ENCODE measurements around the gene SCAPER. TPM values are rescaled to one million over a fixed set of nuclear protein-coding genes. Genes with fewer than 3 reads are reported as not detected.
"Not testable (repeated sequence)": the region's sequence is repeated elsewhere in the genome, so short reads cannot be mapped to it uniquely, and the experiment has no call there.

Gene SCAPER
- total RNA-seq, 2 donors from 2014 or later: 27.9 to 32.1 TPM

DNA sequence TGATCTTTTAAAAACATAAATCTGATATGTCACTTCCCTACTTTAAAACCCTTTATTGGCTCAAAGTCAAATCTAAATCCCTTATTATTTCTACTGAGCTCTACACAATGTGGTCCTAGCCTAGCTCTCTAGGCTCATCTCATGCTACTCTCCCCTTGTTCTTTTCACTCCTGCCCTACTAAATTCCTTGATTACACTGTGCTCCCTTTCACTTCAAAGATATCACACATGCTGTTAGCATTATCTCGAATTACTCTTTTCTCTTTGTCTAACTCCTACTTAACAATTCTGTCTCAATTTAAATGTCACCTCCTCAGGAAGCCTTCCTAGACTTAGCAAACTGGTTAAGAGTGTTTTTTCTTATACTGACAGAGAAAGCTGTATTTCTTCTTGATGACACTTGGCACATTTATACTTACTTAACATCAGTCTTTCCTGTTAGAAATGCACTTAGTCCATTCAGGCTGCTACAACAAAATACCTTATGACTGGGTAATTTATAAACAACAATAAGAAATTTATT is 102.0 kb downstream of the SCAPER start:
- no peak for DNase-seq (ENCODE audit: low spot score)
- intact Hi-C loops (cut with DNase I): no loop called here

DNA sequence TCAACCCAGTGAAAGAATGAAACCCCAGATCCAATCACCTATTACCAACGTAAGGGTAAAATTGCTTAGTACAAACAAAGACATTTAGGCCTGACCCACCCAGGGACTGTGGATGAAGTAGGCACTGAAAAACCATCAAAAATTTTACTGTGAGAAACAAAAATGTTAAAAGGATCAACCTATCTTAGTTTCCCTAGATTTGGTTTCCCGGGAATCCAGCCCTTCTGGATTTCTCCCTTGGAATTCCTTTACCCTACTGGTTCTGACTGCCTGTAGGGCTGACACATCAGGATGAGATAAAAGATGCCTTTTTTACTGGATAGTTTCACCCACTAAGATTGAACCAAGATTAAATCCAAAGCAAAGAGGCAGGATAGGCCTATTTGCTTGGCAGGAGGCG is 102.7 kb downstream of the SCAPER start:
- DNase-seq (ENCODE audit: low spot score): no peak
- intact Hi-C loops (cut with DNase I): no loop called here

DNA sequence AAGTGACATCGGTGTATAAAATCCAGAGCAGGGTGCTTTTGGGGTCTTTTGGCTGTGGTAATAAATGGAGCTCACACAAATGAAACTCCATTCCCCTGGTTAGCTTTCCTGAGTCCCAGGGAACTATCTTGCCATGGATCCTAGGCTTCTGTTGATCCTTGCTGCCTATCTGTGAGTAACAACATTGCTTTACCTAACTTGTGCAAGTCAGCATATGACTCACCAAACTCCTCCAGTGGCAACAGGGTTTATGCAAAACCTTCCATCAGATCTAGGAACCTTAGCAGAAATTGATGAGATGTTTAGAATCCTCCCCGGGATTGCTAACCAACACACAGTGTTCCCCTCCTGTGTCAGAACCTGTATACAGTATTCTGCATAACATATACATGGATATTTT is 105.4 kb downstream of the SCAPER start:
- intact Hi-C loops (cut with DNase I): no loop called here
- no peak for DNase-seq (ENCODE audit: low spot score)

DNA sequence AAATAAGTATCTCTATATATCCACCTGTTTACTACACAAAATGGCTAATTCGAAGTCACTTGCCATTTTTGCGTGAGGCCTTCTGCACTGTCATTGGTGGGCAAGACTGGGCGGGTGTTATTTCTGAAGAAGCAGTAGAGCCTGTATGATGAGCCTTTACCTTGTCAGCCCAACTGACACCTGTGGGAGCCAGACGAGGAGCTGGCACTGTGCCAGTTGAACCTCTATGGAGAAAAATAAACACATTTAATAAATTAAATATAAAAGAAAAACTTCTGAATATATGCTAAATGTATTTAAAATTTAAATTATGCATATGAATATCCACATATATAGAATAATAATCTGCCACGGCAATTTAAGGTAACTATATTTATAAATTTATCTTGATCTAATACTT is 109.9 kb downstream of the SCAPER start:
- intact Hi-C loops (cut with DNase I): no loop called here
- no peak for DNase-seq (ENCODE audit: low spot score)

DNA sequence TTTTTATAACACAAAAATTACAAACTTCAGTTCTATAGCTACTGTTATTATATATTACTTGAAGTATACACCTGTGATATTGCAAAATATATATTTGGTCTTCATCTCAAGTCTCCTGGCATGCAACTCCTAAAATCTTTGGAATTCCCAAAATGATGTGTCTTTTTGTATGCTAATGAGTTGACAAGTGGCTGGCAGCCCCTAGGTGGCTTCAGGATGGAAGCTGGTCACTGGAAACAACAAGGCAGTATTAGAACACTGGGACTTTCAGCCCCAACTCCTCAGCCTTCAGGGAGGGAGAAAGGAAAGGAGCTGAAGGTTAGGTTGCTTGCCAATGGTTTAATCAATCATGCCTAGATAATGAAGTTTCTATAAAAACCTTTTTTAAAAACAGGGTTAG is 112.0 kb downstream of the SCAPER start:
- intact Hi-C loops (cut with DNase I): no loop called here
- no peak for DNase-seq (ENCODE audit: low spot score)

DNA sequence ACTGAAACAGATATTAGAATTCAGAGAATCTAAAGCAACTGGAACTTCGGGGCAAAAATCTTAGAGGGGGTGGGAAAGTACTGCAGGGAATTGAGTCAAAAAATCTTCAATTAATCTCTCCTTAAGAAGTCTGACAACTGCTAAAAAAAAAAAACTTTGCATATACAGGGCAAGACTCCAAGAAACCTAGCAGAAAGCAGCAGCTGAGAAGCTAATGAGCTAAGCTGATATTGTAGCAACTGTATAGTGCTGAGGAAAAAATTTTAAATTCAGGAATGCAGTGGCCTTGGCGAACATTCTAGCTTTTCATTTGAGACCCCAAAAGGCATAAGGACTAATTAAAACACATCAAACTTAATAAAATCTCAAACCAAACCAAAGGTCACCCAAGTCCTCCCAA is 113.6 kb downstream of the SCAPER start:
- intact Hi-C loops (cut with DNase I): no loop called here
- DNase-seq (ENCODE audit: low spot score): no peak

DNA sequence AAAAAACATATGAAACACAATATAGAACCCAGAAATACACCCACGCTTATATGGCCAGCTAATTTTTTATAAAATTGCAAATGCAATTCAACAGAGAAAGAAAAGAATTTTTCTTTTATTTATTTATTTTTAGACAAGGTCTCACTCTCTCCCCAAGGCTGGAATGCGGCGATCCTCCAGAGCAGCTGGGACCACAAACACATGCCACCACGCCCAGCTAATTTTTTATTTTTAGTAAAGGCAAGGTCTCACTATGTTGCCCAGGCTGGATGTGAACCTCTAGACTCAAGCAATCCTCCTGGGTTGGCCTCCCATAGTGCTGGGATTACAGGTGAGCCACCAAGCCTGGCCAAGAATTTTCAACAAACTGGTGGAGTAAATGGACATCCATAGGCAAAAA is 117.9 kb downstream of the SCAPER start:
- DNase-seq (ENCODE audit: low spot score): no peak
- intact Hi-C loops (cut with DNase I): no loop called here

DNA sequence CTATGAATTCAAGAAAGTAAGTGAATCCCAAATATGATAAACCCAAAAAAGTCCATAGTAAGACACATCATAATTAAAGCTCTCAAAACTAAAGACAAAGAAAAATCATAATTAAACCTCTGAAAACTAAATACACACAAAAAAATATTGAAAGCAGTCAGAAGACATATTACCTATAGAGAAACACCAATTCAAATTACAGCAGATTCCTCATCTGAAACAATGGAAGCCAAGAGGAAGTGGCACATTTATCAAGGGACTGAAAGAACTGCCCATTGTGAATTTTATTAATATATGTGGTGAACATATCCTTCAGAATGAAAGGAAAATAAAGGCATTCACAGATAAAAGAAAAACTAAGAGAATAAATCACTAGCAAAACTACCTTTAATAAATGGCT is 128.2 kb downstream of the SCAPER start:
- intact Hi-C loops (cut with DNase I): no loop called here
- no peak for DNase-seq (ENCODE audit: low spot score)

DNA sequence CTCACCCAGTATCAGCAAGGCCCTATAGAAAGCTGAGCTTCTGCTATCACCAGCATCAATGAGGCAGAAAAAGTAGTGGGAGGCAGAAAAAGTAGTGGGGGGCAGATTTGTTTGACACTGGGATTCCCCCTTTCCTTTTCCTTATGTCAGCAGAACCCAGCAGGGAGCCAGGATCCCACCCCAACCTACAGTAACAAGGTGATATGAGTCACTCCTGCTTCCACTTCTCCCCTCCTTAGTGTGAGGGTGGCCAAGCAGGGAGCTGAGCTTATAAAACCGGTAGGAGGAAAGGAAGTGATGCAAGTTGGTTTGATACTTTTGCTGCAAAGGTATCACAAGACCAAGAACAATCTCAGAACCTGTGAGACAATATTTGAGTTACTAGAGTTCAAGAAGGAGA is 128.7 kb downstream of the SCAPER start:
- no peak for DNase-seq (ENCODE audit: low spot score)
- intact Hi-C loops (cut with DNase I): no loop called here

DNA sequence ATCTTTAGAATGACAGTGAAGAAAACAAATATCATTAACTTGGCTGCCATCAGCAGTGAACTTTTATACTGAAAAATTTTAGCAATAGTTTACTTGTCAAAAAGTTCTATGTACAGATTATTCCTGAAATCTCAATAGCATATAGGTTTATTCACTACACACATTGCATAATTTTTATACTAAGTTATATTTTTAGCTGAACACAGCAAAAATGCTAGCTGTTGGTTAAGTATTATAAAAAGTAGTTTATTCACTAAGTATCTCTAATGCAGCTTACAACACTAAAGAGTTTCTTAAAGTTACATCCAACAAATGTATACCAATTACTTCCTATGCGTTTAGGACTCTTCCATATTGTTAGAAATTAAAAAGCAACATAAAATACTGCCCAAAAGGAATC is 131.9 kb downstream of the SCAPER start:
- no peak for DNase-seq (ENCODE audit: low spot score)
- intact Hi-C loops (cut with DNase I): no loop called here

DNA sequence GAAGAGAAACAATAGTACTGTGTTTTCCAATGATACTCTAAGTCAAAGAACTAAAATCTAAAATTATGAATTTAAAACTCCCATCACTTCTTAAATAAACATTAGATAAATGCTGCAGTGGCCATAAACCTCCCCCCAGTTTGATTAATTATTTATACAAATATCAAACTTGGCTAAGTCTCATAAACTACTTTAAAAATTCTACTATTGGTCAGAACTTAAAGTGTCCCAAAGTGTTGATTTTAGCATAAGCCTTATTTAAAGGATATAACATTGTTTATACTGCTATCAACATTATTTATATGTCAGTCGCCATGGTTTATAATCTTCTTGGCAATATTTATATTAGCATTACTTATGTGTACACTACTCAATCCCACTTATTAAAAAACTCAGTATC is 132.4 kb downstream of the SCAPER start:
- intact Hi-C loops (cut with DNase I): no loop called here
- no peak for DNase-seq (ENCODE audit: low spot score)

DNA sequence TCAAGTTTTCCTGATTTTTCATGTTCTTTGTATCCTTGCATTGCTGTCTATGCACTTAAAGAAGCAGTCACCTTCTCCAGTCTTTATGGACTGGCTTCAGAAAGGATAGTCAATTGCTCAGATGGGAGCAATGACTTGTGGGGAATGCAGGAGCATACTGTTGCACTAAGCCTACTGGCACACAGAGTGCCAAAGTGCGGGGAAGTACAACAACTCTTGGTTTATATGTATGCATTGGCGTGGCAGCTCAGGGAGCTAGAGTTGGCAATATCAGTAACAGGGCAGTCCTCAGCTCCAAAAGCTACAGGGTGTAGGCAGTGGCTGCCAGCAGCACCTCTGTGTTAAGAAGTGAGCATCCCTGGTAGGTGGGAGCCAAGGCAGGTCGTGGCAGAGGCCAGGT is 141.1 kb downstream of the SCAPER start:
- DNase-seq (ENCODE audit: low spot score): no peak
- intact Hi-C loops (cut with DNase I): no loop called here

DNA sequence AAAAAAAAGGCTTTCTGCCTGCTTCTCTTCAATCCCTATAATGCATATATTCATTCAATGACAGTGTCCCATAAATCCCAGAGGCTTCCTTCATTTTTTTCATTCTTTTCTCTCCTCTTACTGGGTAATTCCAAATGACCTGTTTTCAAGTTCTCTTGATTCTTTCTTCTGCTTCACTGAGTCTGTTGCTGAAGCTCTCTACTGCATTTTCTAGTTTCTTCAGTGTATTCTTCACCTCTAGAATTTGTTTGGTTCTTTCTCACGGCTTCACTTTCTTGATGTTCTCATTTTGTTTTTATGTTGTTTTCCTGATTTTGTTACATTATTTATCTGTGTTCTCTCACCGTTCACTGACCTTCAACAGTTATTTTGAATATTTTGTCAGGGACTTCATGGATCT is 141.6 kb downstream of the SCAPER start:
- no peak for DNase-seq (ENCODE audit: low spot score)
- intact Hi-C loops (cut with DNase I): no loop called here

DNA sequence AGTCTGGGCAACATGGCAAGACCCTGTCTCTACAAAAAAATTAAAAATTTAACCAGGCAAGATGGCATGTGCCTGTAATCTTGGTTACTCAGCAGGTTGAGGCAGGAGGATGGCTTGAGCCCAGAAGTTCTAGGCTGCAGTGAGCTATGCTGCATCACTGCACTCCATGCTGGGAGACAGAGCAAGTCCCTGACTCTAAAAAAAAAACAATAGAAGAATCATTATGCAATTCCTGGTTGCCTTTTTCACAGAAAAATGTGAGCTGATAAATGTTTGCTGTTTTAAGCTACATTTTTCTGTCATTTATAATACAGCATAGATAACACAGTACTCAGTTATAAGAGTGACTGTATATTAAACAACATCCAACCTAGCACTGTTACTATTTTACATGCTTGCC is 148.8 kb downstream of the SCAPER start:
- DNase-seq (ENCODE audit: low spot score): no peak
- intact Hi-C loops (cut with DNase I): no loop called here

DNA sequence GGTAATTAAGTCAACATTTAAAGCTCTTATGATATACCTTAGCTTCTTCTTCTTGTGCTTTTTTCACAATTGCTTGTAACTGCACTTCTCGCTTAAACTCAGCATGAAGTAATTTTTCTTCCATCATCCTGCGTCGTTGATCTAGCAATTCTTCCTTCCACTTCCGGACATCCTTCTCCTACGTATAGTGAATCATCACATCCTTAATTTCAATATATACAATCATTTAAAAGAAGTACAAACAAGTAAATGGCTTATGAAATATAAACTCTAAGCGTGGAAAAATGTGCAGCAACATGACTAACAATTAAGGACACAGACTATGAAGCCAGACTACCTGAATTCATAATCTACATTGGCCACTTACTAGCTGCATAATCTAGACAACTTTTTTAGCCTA is 151.4 kb downstream of the SCAPER start:
- DNase-seq (ENCODE audit: low spot score): no peak

DNA sequence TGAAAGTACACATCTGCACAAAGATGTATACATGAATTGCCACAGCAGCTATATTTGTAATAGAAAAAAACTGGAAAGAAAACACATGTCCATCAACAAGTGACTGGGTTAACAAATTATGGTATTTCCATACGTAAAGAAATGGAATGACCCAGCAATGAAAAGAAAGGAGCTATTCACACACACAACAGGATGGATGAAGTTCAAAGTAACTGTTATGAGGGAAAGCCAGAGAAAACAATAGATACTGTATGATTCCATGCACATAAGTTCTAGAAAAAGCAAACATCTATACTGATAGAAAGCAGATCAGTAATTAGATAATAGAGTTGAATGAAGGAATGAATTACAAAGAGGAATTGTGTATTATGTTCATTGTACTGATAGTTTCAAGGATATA is 152.0 kb downstream of the SCAPER start:
- intact Hi-C loops (cut with DNase I): no loop called here
- no peak for DNase-seq (ENCODE audit: low spot score)

More for the DNA sequence above, 151.4 kb downstream of the SCAPER start:
- intact Hi-C loops (cut with DNase I): no loop called here

DNA sequence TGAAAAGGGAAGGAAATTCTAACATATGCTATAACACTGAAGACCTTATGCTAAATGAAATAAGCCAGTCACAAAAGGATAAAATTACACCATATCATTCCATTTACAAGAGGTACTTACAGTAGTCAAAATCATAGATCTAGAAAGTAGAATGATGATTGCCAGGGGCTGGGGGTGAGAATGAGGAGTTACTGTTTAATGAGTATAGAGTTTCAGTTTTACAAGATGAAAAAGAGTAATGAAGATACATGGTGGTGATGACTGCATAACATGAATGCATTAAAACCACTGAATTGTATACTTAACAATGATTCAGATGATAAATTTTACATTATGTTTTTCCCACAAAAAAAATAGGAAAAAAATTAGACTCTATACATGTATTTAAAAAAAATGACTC is 152.6 kb downstream of the SCAPER start:
- DNase-seq (ENCODE audit: low spot score): no peak
- intact Hi-C loops (cut with DNase I): no loop called here

DNA sequence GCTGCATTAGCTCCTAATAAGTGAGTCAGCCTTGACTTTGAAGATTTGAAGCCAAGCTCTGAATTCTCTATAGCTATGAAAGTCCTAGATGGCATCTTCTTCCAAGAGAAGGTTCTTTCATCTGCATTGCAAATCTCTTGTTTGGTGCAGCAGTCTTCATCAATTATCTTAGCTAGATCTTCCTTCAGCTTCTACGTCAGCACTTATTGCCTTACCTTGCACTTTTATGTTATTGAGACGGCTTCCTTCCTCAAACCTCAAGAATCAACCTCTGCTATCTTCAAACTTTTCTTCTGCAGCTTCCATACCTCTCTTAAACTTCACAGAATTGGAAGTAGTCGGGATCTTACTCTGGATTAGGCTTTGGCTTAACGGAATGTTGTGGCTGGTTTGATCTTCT is 167.6 kb downstream of the SCAPER start:
- no peak for DNase-seq (ENCODE audit: low spot score)

DNA sequence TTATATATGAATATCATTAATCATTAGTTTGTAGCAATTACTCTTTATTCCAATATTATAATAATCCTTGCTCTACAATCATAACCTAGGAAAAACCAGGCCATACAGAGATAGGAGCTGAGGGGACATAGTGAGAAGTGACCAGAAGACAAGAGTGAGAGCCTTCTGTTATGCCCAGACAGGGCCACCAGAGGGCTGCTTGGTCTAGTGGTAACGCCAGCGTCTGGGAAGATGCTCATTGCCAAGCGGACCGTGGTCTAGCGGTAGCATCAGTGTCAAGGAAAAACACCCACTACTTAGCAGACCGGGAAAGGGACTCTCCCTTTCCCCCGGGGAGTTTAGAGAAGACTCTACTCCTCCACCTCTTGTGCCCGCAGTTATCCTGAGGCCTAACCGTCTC is 172.8 kb downstream of the SCAPER start:
- DNase-seq (ENCODE audit: low spot score); intact Hi-C loops (cut with DNase I): not testable (repeated sequence)

More for the DNA sequence above, 167.6 kb downstream of the SCAPER start:
- intact Hi-C loops (cut with DNase I): no loop called here

DNA sequence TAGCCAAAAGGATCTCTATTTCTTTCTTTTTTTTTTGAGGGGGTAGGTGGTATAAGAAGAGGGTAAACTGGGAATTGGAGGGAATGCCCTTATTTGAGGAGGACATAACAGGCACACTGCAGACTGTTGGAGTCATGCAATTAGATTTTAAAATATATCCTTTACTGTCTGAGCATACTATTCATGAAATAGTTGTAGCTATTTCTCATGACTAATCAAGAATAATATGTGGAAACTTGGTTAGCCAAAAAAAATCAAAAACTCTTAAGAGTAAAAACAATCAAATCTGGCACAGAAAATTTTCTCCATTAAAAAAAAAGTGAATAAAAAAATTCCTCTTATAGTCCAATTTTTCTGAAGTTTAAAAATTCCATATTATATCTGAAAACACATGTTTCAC is 174.9 kb downstream of the SCAPER start:
- intact Hi-C loops (cut with DNase I): no loop called here

DNA sequence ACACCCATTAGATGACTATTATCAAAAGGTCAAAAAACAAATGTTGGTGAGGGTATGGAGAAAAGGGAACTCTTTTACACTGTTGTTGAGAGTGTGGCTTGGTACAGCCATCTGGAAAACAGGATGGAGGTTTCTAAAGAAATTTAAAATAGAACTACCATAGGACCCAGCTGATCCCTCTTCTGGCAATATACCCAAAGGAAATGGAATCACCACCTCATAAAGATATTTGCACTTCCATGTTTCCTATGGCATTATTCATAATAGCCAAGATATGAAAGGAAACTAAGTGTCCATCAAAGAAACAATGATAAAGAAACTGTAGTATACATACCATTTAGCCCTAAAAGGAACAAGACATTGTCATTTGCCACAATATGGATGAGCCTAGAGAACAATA is 186.3 kb downstream of the SCAPER start:
- intact Hi-C loops (cut with DNase I): no loop called here
- DNase-seq (ENCODE audit: low spot score): no peak

More for the DNA sequence above, 174.9 kb downstream of the SCAPER start:
- DNase-seq (ENCODE audit: low spot score): no peak

DNA sequence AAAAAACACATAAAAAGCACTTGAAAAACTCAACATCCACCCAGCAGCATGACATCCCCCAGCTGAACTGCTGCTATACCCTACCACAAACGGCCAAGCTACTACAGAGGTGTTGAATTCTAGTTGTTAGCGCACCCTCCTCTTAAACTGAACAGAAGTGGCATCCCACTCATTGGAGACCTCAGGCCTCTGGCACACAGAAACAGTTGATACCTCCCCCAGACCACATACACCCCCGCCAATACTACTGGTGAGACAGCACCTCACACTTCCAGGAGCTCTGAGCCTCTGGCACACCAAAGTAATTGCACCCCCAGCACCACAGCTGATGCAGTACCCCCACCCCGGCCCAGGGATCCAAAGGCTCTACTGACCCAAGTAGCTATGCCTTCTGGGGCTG is 190.2 kb downstream of the SCAPER start:
- intact Hi-C loops (cut with DNase I): no loop called here
- no peak for DNase-seq (ENCODE audit: low spot score)

All from posterior vena cava (tissue), 2 donors.